Panc1 (cell line): ENCODE measurements around the gene CALD1. TPM values are rescaled to one million over a fixed set of nuclear protein-coding genes. Genes with fewer than 3 reads are reported as not detected.

Source experiments
- ATAC-seq: fragments of 200-7000 bp; cut with Tn5 transposase; 2 replicates; pipeline ENCODE4 v1.9.1; 2020; ENCODE audit warnings: mild to moderate bottlenecking, moderate library complexity
- BruUV-seq: library from RNA; stranded (reverse); fragments of 400-500 nt; replicated peaks from 2 replicates; lab custom pipeline; 2021; lab: Mats Ljungman, UMichigan
- CTCF ChIA-PET: fragments of 300-600 bp; sonication (Branson Sonifier 250); formaldehyde crosslinking; loops from one replicate; lab custom pipeline; 2022; ENCODE audit warnings: antibody characterized with exemption; lab: Charles Lee
- POLR2A ChIA-PET: fragments of 300-600 bp; sonication (Branson Sonifier 250); formaldehyde crosslinking; loops from one replicate; lab custom pipeline; 2022; ENCODE audit warnings: antibody characterized with exemption; lab: Charles Lee
- DNase-seq: peaks from one replicate; pipeline ENCODE4 v3.0.0-alpha.2; 2010; ENCODE audit warnings: low read depth, low spot score
- H3K27ac ChIP-seq: 2 replicates; pipeline ENCODE4 v1.5.1; 2011; ENCODE audit warnings: mild to moderate bottlenecking, low read length, inconsistent platforms
- H3K27me3 ChIP-seq: fragments of 200-500 bp; sonication (Bioruptor generic); 2 replicates; pipeline ENCODE4 v1.6.0; 2014; ENCODE audit warnings: low read length, inconsistent platforms; ENCODE audit not compliant: control insufficient read depth, insufficient read depth
- H3K36me3 ChIP-seq: fragments of 200-500 bp; sonication (Bioruptor generic); 2 replicates; pipeline ENCODE4 v1.5.1; 2014; ENCODE audit warnings: inconsistent platforms, mild to moderate bottlenecking, low read length, moderate library complexity; ENCODE audit not compliant: control insufficient read depth, insufficient read depth
- H3K4me1 ChIP-seq: 2 replicates; pipeline ENCODE4 v1.5.1; 2011; ENCODE audit warnings: inconsistent platforms, mild to moderate bottlenecking, low read length, moderate library complexity; ENCODE audit not compliant: control insufficient read depth, insufficient read depth
- H3K4me3 ChIP-seq, 2 experiments: 2 replicates each; pipeline ENCODE4 v1.5.1; 2011 to 2012; ENCODE audit warnings: low read depth in 2 of 2, low read length in 2 of 2, mild to moderate bottlenecking in 2 of 2, inconsistent platforms in 1 of 2, moderate library complexity in 1 of 2
- H3K9me3 ChIP-seq: fragments of 200-500 bp; sonication (Bioruptor generic); 2 replicates; pipeline ENCODE4 v1.5.1; 2014; ENCODE audit warnings: low read depth, mild to moderate bottlenecking, inconsistent platforms, low read length, moderate library complexity; ENCODE audit not compliant: control insufficient read depth, insufficient read depth
- CTCF ChIP-seq: fragments of 450-650 bp; IDR thresholded peaks from 2 replicates; pipeline ENCODE4 v1.5.1; 2017; ENCODE audit warnings: mild to moderate bottlenecking
- POLR2AphosphoS5 ChIP-seq: IDR thresholded peaks from 2 replicates; pipeline ENCODE4 v1.6.1; 2012; ENCODE audit warnings: mild to moderate bottlenecking, low read depth, low read length, moderate library complexity
- REST ChIP-seq, 2 experiments: IDR thresholded peaks; 2 replicates each; pipeline ENCODE4 v1.6.1; 2011 to 2012; ENCODE audit warnings: low read depth in 2 of 2, control low read depth in 1 of 2, low read length in 1 of 2, mild to moderate bottlenecking in 1 of 2, moderate library complexity in 1 of 2; ENCODE audit not compliant: insufficient read depth in 1 of 2
- SIN3A ChIP-seq: IDR thresholded peaks from 2 replicates; pipeline ENCODE4 v1.6.1; 2012; ENCODE audit warnings: low read depth, mild to moderate bottlenecking, low read length, moderate library complexity, borderline replicate concordance; ENCODE audit not compliant: insufficient read depth
- TCF7L2 ChIP-seq: IDR thresholded peaks from 2 replicates; pipeline ENCODE4 v1.6.1; 2011; ENCODE audit warnings: mild to moderate bottlenecking, low read depth, low read length, inconsistent platforms
- in situ Hi-C: cut with HindIII; loops from 2 replicates; pipeline ENCODE4 v1.10.0; 2016; ENCODE audit warnings: low sequenced_read_pairs, low pct_unique_long_range_greater_than_20kb
- intact Hi-C: fragments of 100-400 bp; cut with micrococcal nuclease; formaldehyde crosslinking; loops from one replicate; pipeline ENCODE4 v1.10.0; 2022; ENCODE audit not compliant: unreplicated experiment
- total RNA-seq: library from RNA; stranded (reverse); gene quantifications from one replicate; pipeline ENCODE4 v1.2.1, GENCODE V29; 2021; ENCODE audit not compliant: unreplicated experiment

Gene CALD1
- total RNA-seq, 1 experiment from 2014 or later: 9.2 TPM

GRCh38 chr7:134811765-134812164, 32.3 kb downstream of the CALD1 start:
- POLR2A ChIA-PET: no interaction called here
- in situ Hi-C loops: no loop called here

GRCh38 chr7:134813663-134814396, 34.4 kb downstream of the CALD1 start:
- ATAC-seq (no peak), DNase-seq (no peak)
- no peaks in the 10 kb centered on the region for H3K9me3 ChIP-seq
- no TSS peak for BruUV-seq
- H3K27me3 ChIP-seq: no peaks in the 10 kb centered on the region
- in situ Hi-C loops: no loop called here
- ChIA-PET CTCF (no interaction called here), POLR2A (no interaction called here)
- TF ChIP-seq POLR2AphosphoS5 (no peak), TCF7L2 (no peak), SIN3A (no peak)
- no peak overlapping the region for H3K4me3 ChIP-seq
- H3K27ac ChIP-seq: no peak overlapping the region
- intact Hi-C loops: no loop called here
- H3K4me1 ChIP-seq: no peaks in the 10 kb centered on the region
- no peaks in the 10 kb centered on the region; the same call in 1 of the 2 replicates for H3K36me3 ChIP-seq

More at GRCh38 chr7:134811765-134812164, 32.3 kb downstream of the CALD1 start:
- H3K9me3 ChIP-seq: no peaks in the 10 kb centered on the region
- DNase-seq: no peak
- ATAC-seq: no peak
- H3K4me3 ChIP-seq: no peak overlapping the region
- no peaks in the 10 kb centered on the region for H3K4me1 ChIP-seq
- no peaks in the 10 kb centered on the region for H3K36me3 ChIP-seq
- intact Hi-C loops: no loop called here
- no peak overlapping the region for H3K27ac ChIP-seq
- no peaks in the 10 kb centered on the region for H3K27me3 ChIP-seq
- BruUV-seq: no TSS peak
- TF ChIP-seq SIN3A (no peak), CTCF (no peak), REST (IDR thresholded peaks at IDR 0.05; ENCODE audit: insufficient read depth in 1 of 2, low read depth in 2 of 2, low read length in 1 of 2) (no peak), TCF7L2 (no peak), POLR2AphosphoS5 (no peak)
- CTCF ChIA-PET: no interaction called here

- no peaks in the 10 kb centered on the region for H3K4me1 ChIP-seq
- H3K4me3 ChIP-seq: no peak overlapping the region
- DNase-seq: no peak
- no peaks in the 10 kb centered on the region; the same call in 1 of the 2 replicates for H3K36me3 ChIP-seq
- CTCF ChIA-PET: no interaction called here
- POLR2A ChIA-PET: no interaction called here
- intact Hi-C loops: no loop called here
- no peak overlapping the region for H3K27ac ChIP-seq
- TF ChIP-seq CTCF (no peak), POLR2AphosphoS5 (no peak), SIN3A (no peak), TCF7L2 (no peak), REST (IDR thresholded peaks at IDR 0.05; ENCODE audit: insufficient read depth in 1 of 2, low read depth in 2 of 2, low read length in 1 of 2) (no peak)
- no TSS peak for BruUV-seq
- in situ Hi-C loops: no loop called here
- ATAC-seq: no peak
- no peaks in the 10 kb centered on the region for H3K9me3 ChIP-seq
- no peaks in the 10 kb centered on the region for H3K27me3 ChIP-seq
These were observed 35.4 kb downstream of the CALD1 start for GRCh38 chr7:134814730-134815364.
